ENCODE results near the gene ANKRD13D.

- TF ChIP-seq BRCA1 (IDR thresholded peaks at IDR 0.05; ENCODE audit: low read depth, low read length): no peak
- TF ChIP-seq, protein P1, sequence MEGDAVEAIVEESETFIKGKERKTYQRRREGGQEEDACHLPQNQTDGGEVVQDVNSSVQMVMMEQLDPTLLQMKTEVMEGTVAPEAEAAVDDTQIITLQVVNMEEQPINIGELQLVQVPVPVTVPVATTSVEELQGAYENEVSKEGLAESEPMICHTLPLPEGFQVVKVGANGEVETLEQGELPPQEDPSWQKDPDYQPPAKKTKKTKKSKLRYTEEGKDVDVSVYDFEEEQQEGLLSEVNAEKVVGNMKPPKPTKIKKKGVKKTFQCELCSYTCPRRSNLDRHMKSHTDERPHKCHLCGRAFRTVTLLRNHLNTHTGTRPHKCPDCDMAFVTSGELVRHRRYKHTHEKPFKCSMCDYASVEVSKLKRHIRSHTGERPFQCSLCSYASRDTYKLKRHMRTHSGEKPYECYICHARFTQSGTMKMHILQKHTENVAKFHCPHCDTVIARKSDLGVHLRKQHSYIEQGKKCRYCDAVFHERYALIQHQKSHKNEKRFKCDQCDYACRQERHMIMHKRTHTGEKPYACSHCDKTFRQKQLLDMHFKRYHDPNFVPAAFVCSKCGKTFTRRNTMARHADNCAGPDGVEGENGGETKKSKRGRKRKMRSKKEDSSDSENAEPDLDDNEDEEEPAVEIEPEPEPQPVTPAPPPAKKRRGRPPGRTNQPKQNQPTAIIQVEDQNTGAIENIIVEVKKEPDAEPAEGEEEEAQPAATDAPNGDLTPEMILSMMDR (IDR thresholded peaks at IDR 0.05; ENCODE audit: control extremely low read depth in 1 of 3, insufficient read depth in 1 of 3, low read depth in 1 of 3, low read length in 3 of 3): no peak
- TF ChIP-seq MAFK (IDR thresholded peaks at IDR 0.05; ENCODE audit: low read depth, low read length): no peak
- no peak for TF ChIP-seq RFX5 (IDR thresholded peaks at IDR 0.05; ENCODE audit: borderline replicate concordance, low read depth, low read length)
- no peak for TF ChIP-seq EZH2 (IDR thresholded peaks at IDR 0.05; ENCODE audit: low read depth, low read length, severe bottlenecking)
- TF ChIP-seq POLR2AphosphoS5 (IDR thresholded peaks at IDR 0.05; ENCODE audit: low read depth, low read length): no peak
- TF ChIP-seq NRF1 (IDR thresholded peaks at IDR 0.05; ENCODE audit: low read depth, low read length): no peak
- TF ChIP-seq CREB1 (IDR thresholded peaks at IDR 0.05): no peak
- TF ChIP-seq TAF1 (IDR thresholded peaks at IDR 0.05; ENCODE audit: low read depth, low read length): no peak
- TF ChIP-seq POLR2A (IDR thresholded peaks at IDR 0.05; ENCODE audit: control extremely low read depth in 1 of 2, low read depth in 2 of 2, low read length in 2 of 2): no peak
- TF ChIP-seq EP300 (IDR thresholded peaks at IDR 0.05; ENCODE audit: borderline replicate concordance in 1 of 2, low read depth in 2 of 2, low read length in 2 of 2): no peak
- TF ChIP-seq ZNF274 (IDR thresholded peaks at IDR 0.05; ENCODE audit: borderline replicate concordance, extremely low read depth, low read length): no peak
- no peak for TF ChIP-seq SUZ12 (IDR thresholded peaks at IDR 0.05; ENCODE audit: low read length)
- TF ChIP-seq CHD1 (IDR thresholded peaks at IDR 0.05; ENCODE audit: low read depth, low read length): no peak
These were observed 56.3 kb downstream of the ANKRD13D start for GRCh38 chr11:67345247-67345919.
